PC-3 (cell line): ENCODE results near the gene E2F7.

Source experiments
- EZH2phosphoT487 ChIP-seq: fragments of 300-600 bp; sonication (generic); IDR thresholded peaks from 2 replicates; pipeline ENCODE4 v1.6.1; 2018; ENCODE audit warnings: mild to moderate bottlenecking, antibody characterized with exemption, low read length, borderline replicate concordance
- TF ChIP-seq, protein P1 (sequence below): fragments of 300-600 bp; sonication (generic); conservative IDR thresholded peaks from 2 replicates; pipeline ENCODE4 v1.5.1; 2017; ENCODE audit warnings: antibody characterized with exemption, low read depth, mild to moderate bottlenecking, low read length

DNA sequence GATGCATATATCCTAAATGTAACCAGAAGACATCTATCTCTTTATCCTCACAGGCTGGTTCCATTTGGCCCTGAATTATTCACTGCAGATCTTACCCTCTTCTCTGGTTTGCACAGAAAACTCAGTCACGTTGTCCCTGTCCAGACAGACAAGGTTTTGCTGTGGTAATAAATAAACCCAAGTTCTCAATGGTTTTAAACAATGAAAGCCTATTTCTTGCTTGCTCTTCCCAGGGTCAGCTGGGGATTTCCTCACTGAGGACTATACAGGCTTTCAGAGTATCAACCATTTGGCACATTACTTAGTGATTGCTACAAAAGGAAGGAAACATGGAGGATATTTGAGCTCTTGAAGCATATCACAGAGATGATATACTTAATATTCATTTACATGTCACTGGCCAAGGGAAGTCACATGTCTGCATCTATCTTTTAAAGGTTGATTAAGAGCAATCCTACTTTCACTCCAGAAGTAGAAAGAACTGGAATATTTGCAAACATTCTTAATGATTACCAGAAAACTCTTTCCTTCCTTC, 24.4 kb upstream of the E2F7 start:
- TF ChIP-seq, protein P1, sequence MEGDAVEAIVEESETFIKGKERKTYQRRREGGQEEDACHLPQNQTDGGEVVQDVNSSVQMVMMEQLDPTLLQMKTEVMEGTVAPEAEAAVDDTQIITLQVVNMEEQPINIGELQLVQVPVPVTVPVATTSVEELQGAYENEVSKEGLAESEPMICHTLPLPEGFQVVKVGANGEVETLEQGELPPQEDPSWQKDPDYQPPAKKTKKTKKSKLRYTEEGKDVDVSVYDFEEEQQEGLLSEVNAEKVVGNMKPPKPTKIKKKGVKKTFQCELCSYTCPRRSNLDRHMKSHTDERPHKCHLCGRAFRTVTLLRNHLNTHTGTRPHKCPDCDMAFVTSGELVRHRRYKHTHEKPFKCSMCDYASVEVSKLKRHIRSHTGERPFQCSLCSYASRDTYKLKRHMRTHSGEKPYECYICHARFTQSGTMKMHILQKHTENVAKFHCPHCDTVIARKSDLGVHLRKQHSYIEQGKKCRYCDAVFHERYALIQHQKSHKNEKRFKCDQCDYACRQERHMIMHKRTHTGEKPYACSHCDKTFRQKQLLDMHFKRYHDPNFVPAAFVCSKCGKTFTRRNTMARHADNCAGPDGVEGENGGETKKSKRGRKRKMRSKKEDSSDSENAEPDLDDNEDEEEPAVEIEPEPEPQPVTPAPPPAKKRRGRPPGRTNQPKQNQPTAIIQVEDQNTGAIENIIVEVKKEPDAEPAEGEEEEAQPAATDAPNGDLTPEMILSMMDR = no peak
- no peak for TF ChIP-seq EZH2phosphoT487
